Measurements from ENCODE around the gene TRUB2. TPM values are rescaled to one million over a fixed set of nuclear protein-coding genes. Genes with fewer than 3 reads are reported as not detected.

Gene TRUB2
- total and polyA plus RNA-seq, 2 of the 8 experiments (the other 6 are each of a cell fraction or from before 2014, with no cell fraction given) = 20.7 to 37.8 TPM

DNA sequence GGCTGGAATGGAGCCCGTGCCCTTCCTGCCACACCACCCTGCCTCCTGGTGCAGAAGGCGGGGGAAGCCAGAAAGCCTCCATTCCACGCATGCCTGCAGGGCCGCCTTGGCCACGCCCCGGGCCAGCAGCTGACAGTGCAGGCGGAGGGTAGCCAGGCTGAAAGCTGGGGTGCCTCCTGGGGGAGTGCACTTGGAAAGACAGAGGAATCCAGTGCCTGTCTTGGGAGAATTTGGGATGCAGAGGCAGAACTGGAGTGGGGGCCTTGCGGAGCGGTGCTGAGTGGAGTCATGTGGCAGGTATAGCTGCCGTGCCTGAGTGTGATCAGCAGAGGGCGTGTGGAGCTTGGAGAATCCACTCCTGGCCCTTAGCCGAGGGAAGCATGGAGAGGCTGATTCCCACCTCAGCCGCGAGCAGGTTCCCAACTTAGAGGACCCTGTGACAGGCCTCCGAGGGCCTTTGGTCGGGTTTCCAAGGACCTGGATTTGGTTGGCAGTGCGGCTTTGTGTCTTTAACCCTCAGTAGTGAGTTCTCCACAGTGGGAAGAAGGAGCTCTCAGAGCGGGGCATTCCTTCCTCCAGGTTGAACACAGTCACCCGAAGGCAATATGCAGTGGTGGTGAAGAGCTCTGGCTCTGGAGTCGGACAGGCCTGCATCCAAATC is 39.9 kb upstream of the TRUB2 start:
- FAIRE-seq (peak; percentile 52), DNase-seq (ENCODE audit: low read depth in 1 of 2, low spot score in 2 of 2) (peak in 1 of 2 experiments; percentile 87)
- Histone ChIP-seq H4K8ac (ENCODE audit: extremely low read depth, insufficient read depth, low read length) (no peak overlapping the region), H3K9ac (replicated peaks in 1 of 4; ENCODE audit: extremely low read depth in 1 of 4, low read depth in 3 of 4, low read length in 3 of 4) (no peak overlapping the region), H2BK15ac (ENCODE audit: low read length) (no peak overlapping the region), H3K4me3 (ENCODE audit: extremely low read depth in 1 of 4, insufficient read depth in 2 of 4, low read depth in 3 of 4, low read length in 4 of 4) (peak overlapping the region in 1 of 4 experiments; percentile 31; a peak in 3 of 8 replicates), H2BK120ac (replicated peaks; ENCODE audit: low read depth, low read length) (peak overlapping the region; percentile 11), H2AFZ (ENCODE audit: low read length) (no peak overlapping the region), H4K5ac (ENCODE audit: insufficient read length, low read depth, low read length) (no peak overlapping the region), H3K56ac (replicated peaks; ENCODE audit: insufficient read length, low read depth, low read length) (no peak overlapping the region), H3K79me1 (ENCODE audit: low read depth, low read length) (no peaks in the 10 kb centered on the region), H3K18ac (ENCODE audit: extremely low read depth, low read length) (no peak overlapping the region), H3K4me2 (ENCODE audit: insufficient read depth in 1 of 2, low read depth in 2 of 2, low read length in 2 of 2) (peak overlapping the region in 1 of 2 experiments; percentile 66; a peak in 2 of 4 replicates), H3K23me2 (ENCODE audit: low read depth, low read length) (peaks cover 3% of the 10 kb centered on the region; the same call in 1 of the 2 replicates), H3K4me1 (replicated peaks in 1 of 4; ENCODE audit: control insufficient read depth in 3 of 4, insufficient read depth in 4 of 4, low read length in 3 of 4) (peaks cover 5 to 20% (median 10%) of the 10 kb centered on the region in 4 experiments), H3K27me3 (replicated peaks in 1 of 4; ENCODE audit: control insufficient read depth in 3 of 4, extremely low read depth in 1 of 4, insufficient read depth in 3 of 4, low read length in 3 of 4) (peaks cover 23 to 55% (median 42%) of the 10 kb centered on the region in 4 experiments), H2BK5ac (ENCODE audit: low read depth, low read length) (no peak overlapping the region), H4K91ac (replicated peaks; ENCODE audit: insufficient read length, low read length) (no peak overlapping the region), H3K14ac (ENCODE audit: insufficient read length) (no peak overlapping the region), H4K20me1 (replicated peaks in 1 of 2; ENCODE audit: control insufficient read depth in 1 of 2, insufficient read depth in 2 of 2, low read length in 2 of 2) (peaks cover 4 to 10% of the 10 kb centered on the region in 2 experiments), H3K79me2 (ENCODE audit: control insufficient read depth in 1 of 2, insufficient read depth in 2 of 2, low read length in 2 of 2) (no peaks in the 10 kb centered on the region), H2BK20ac (ENCODE audit: low read length) (no peak overlapping the region), H3K23ac (ENCODE audit: insufficient read length) (no peak overlapping the region), H2BK12ac (ENCODE audit: low read depth, low read length) (no peak overlapping the region), H3K27ac (ENCODE audit: low read depth, low read length) (no peak overlapping the region), H3K9me3 (ENCODE audit: insufficient read depth in 2 of 2, low read depth in 1 of 2, low read length in 1 of 2) (no peaks in the 10 kb centered on the region), H2AK5ac (ENCODE audit: low read depth, low read length) (no peak overlapping the region), H3K36me3 (ENCODE audit: control insufficient read depth in 2 of 4, insufficient read depth in 4 of 4, low read length in 3 of 4) (no peaks in the 10 kb centered on the region; a peak in 1 of 8 replicates), H3K4ac (replicated peaks; ENCODE audit: insufficient read length, low read depth, low read length) (no peak overlapping the region)
- 23% methylated on average over 20 of the region's 20 CpGs; no CpG with 5 or more reads in 1 of the 2 experiments for WGBS, 2 experiments (ENCODE audit: extremely low coverage in 1 of 2, insufficient coverage in 1 of 2, insufficient read length in 1 of 2, insufficient replicate concordance in 2 of 2, low coverage in 1 of 2, low lambda C conversion rate in 2 of 2, missing lambda C conversion rate in 1 of 2)
- ChIA-PET POLR2A (ENCODE audit: partially characterized antibody) (interaction anchor here (0.6 to 6.3 kb wide), 13 partner anchors 8 to 89 kb away, joined by 3 to 92 read pairs (median 3); partner anchors contain the start of gene CERCAM), CTCF (ENCODE audit: partially characterized antibody) (interaction anchor here (0.6 to 25.1 kb wide), 40 partner anchors 8 to 573 kb away, joined by 3 to 544 read pairs (median 3); partner anchors contain the start of genes CERCAM, TRUB2 and URM1)
- TF ChIP-seq HDAC6 (IDR thresholded peaks at IDR 0.05; ENCODE audit: low read depth, low read length) (no peak), CBX8 (IDR thresholded peaks at IDR 0.05; ENCODE audit: borderline replicate concordance, low read depth, low read length) (no peak), CHD1 (IDR thresholded peaks at IDR 0.05; ENCODE audit: low read depth, low read length) (no peak), EP300 (IDR thresholded peaks at IDR 0.05; ENCODE audit: borderline replicate concordance in 1 of 2, low read depth in 2 of 2, low read length in 2 of 2) (no peak), SP4 (IDR thresholded peaks at IDR 0.05; ENCODE audit: low read length) (no peak), KDM4A (IDR thresholded peaks at IDR 0.05; ENCODE audit: low read depth, low read length, severe bottlenecking) (no peak), KDM1A (IDR thresholded peaks at IDR 0.05; ENCODE audit: borderline replicate concordance, low read length) (no peak), JUND (IDR thresholded peaks at IDR 0.05; ENCODE audit: low read length) (peak; percentile 55; the same call in 1 of the 2 replicates), JUN (IDR thresholded peaks at IDR 0.05; ENCODE audit: low read depth, low read length) (no peak), YY1 (IDR thresholded peaks at IDR 0.05; ENCODE audit: low read depth, low read length) (no peak)
